Fibroblast of lung (primary cell): ENCODE results near the gene MMP15. TPM values are rescaled to one million over a fixed set of nuclear protein-coding genes. Genes with fewer than 3 reads are reported as not detected.
"Not testable (repeated sequence)": the region's sequence is repeated elsewhere in the genome, so short reads cannot be mapped to it uniquely, and the experiment has no call there.

Source experiments
- DNase-seq, 2 donors: peaks; one replicate each; pipeline versions ENCODE4 v3.0.0 to v3.0.0-alpha.2; 2010; ENCODE audit warnings: low read depth in 2 of 2
- H2AFZ ChIP-seq: 2 replicates; pipeline ENCODE4 v1.5.1; 2012; ENCODE audit warnings: low read length, control low read depth, inconsistent platforms
- H3K27ac ChIP-seq: 2 replicates; pipeline ENCODE4 v1.5.1; 2011; ENCODE audit warnings: low read length, control low read depth; ENCODE audit not compliant: insufficient read depth
- H3K27me3 ChIP-seq: 2 replicates; pipeline ENCODE4 v1.5.1; 2011; ENCODE audit warnings: mild to moderate bottlenecking, low read length; ENCODE audit not compliant: control insufficient read depth, insufficient read depth
- H3K36me3 ChIP-seq: 2 replicates; pipeline ENCODE4 v1.5.1; 2011; ENCODE audit warnings: low read length; ENCODE audit not compliant: control insufficient read depth, insufficient read depth
- H3K4me1 ChIP-seq: 2 replicates; pipeline ENCODE4 v1.5.1; 2011; ENCODE audit warnings: low read length; ENCODE audit not compliant: control insufficient read depth, insufficient read depth; ENCODE audit errors: extremely low read depth
- H3K4me2 ChIP-seq: 2 replicates; pipeline ENCODE4 v1.5.1; 2011; ENCODE audit warnings: low read length, control low read depth; ENCODE audit not compliant: insufficient read depth; ENCODE audit errors: extremely low read depth
- H3K4me3 ChIP-seq, 4 experiments: fragments of 200-600 bp in 1 of 4; sonication (generic) in 1 of 4; replicated peaks in 1 of 4; 2 replicates each; pipeline ENCODE4 v1.5.1; 2011 to 2016; ENCODE audit warnings: low read length in 4 of 4, low read depth in 3 of 4, mild to moderate bottlenecking in 3 of 4, control low read depth in 2 of 4, inconsistent platforms in 1 of 4, mixed read lengths in 1 of 4; ENCODE audit not compliant: insufficient read depth in 1 of 4; ENCODE audit errors: control extremely low read depth in 1 of 4
- H3K79me2 ChIP-seq: 2 replicates; pipeline ENCODE4 v1.5.1; 2012; ENCODE audit warnings: mild to moderate bottlenecking, low read length, inconsistent platforms; ENCODE audit not compliant: control insufficient read depth, insufficient read depth
- H3K9ac ChIP-seq: 2 replicates; pipeline ENCODE4 v1.5.1; 2011; ENCODE audit warnings: mild to moderate bottlenecking, low read length, control low read depth; ENCODE audit not compliant: insufficient read depth
- H3K9me3 ChIP-seq: 2 replicates; pipeline ENCODE4 v1.5.1; 2012; ENCODE audit warnings: low read depth, low read length; ENCODE audit not compliant: control insufficient read depth, insufficient read depth
- H4K20me1 ChIP-seq: 2 replicates; pipeline ENCODE4 v1.5.1; 2011; ENCODE audit warnings: low read length; ENCODE audit not compliant: control insufficient read depth, insufficient read depth; ENCODE audit errors: extremely low read depth
- EZH2 ChIP-seq: IDR thresholded peaks from 2 replicates; pipeline ENCODE4 v1.5.1; 2012; ENCODE audit warnings: low read length, control low read depth, mild to moderate bottlenecking; ENCODE audit errors: missing control alignments
- polyA plus RNA-seq, 2 donors: library from polyadenylated mRNA; depleted of rRNA in 1 of 2; stranded (reverse) in 1 of 2; unstranded in 1 of 2; fragments of >200 nt; gene quantifications; 2 replicates each; pipeline ENCODE4 v1.2.1, GENCODE V29; 2011 to 2012; ENCODE audit warnings: missing spikeins in 1 of 2
- total RNA-seq: library from RNA; depleted of rRNA; stranded (reverse); fragments of >200 nt; gene quantifications from 2 replicates; pipeline ENCODE4 v1.2.1, GENCODE V29; 2014
- TF ChIP-seq, protein P1 (sequence below), 2 donors: IDR thresholded peaks in 1 of 2; conservative IDR thresholded peaks in 1 of 2; 1 replicate in 1 of 2; 2 replicates in 1 of 2; pipeline ENCODE4 v1.5.1; 2011 to 2012; ENCODE audit warnings: low read length in 2 of 2, control low read depth in 1 of 2, inconsistent platforms in 1 of 2, low read depth in 1 of 2, mild to moderate bottlenecking in 1 of 2

MMP15 gene
- total and polyA plus RNA-seq, 2 donors (not counting 1 experiment from before 2014, with no cell fraction given) = 0.74 to 6.4 TPM

DNA sequence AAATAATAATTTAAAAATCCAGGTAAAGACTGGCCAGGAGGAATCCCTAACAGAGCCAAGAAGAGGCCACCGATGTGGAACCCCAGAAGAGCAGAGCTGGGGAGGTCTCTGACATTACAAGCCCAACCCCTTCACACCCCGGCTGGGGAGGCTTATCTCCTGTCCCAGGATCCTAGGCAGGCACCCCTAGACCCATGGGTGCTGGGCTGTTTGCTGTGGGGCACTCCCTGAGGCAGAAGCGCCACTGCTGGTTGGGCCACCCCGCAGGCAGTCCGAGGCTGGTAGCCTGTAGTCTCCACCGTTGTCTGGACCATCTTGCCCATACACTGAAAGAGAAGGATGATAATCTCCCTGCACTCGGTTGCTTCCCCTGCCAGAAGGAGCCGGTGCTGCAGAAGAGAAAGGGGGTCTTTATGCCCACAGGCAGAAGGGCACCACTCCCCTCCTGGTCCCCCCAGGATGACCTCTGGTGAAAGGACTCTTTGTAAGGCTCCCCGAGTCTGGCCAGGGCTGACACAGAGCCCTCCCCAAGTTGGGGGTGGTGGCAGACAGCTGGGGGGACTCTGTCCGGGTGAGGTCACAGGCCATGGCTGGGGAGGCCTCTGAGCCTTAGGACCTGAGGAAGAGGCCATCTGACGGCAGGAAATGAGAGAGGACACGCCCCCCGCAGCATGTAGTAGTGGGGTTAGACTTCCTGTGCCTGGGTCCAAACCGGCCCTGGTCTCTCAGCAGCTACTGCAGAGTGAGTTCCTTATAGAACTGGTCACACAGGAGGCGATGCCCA, 69.4 kb downstream of the MMP15 start:
- no peaks in the 10 kb centered on the region for H3K79me2 ChIP-seq

DNA sequence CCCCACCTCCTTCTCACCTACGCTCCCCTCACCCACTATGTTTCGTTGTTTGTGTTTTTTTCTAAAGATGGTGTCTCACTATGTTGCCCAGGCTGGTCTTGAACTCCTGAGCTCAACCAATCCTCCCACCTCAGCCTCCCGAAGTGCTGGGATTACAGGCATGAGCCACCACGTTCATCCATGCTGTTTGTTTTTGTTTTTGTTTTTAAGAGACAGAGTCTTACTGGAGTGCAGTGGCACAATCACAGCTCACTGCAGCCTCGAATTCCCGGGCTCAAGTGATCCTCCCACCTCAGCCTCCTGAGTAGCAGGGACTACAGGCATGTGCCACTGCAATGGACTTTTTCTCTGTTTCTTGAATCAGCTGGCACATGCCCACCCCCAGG, 70.0 kb downstream of the MMP15 start:
- not testable (repeated sequence) for H3K27ac ChIP-seq, H4K20me1 ChIP-seq, H3K9me3 ChIP-seq, H3K4me2 ChIP-seq, H3K4me1 ChIP-seq, H3K9ac ChIP-seq, DNase-seq, H3K27me3 ChIP-seq, H2AFZ ChIP-seq, H3K36me3 ChIP-seq, H3K4me3 ChIP-seq, H3K79me2 ChIP-seq

More for the DNA sequence above, 69.4 kb downstream of the MMP15 start:
- no peak overlapping the region for H3K4me2 ChIP-seq
- H3K9me3 ChIP-seq = no peaks in the 10 kb centered on the region
- H3K4me3 ChIP-seq = no peak overlapping the region
- no peak overlapping the region for H3K27ac ChIP-seq
- no peak for TF ChIP-seq EZH2
- TF ChIP-seq, protein P1, sequence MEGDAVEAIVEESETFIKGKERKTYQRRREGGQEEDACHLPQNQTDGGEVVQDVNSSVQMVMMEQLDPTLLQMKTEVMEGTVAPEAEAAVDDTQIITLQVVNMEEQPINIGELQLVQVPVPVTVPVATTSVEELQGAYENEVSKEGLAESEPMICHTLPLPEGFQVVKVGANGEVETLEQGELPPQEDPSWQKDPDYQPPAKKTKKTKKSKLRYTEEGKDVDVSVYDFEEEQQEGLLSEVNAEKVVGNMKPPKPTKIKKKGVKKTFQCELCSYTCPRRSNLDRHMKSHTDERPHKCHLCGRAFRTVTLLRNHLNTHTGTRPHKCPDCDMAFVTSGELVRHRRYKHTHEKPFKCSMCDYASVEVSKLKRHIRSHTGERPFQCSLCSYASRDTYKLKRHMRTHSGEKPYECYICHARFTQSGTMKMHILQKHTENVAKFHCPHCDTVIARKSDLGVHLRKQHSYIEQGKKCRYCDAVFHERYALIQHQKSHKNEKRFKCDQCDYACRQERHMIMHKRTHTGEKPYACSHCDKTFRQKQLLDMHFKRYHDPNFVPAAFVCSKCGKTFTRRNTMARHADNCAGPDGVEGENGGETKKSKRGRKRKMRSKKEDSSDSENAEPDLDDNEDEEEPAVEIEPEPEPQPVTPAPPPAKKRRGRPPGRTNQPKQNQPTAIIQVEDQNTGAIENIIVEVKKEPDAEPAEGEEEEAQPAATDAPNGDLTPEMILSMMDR (conservative IDR thresholded peaks at IDR 0.05 in 1 of 2, IDR thresholded peaks at IDR 0.05 in 1 of 2; ENCODE audit: low read depth in 1 of 2, low read length in 2 of 2) = no peak
- no peaks in the 10 kb centered on the region for H4K20me1 ChIP-seq
- H3K27me3 ChIP-seq = no peaks in the 10 kb centered on the region
- H2AFZ ChIP-seq = no peak overlapping the region
- no peak overlapping the region for H3K9ac ChIP-seq
- DNase-seq = no peak
- no peaks in the 10 kb centered on the region for H3K36me3 ChIP-seq
- no peaks in the 10 kb centered on the region for H3K4me1 ChIP-seq

DNA sequence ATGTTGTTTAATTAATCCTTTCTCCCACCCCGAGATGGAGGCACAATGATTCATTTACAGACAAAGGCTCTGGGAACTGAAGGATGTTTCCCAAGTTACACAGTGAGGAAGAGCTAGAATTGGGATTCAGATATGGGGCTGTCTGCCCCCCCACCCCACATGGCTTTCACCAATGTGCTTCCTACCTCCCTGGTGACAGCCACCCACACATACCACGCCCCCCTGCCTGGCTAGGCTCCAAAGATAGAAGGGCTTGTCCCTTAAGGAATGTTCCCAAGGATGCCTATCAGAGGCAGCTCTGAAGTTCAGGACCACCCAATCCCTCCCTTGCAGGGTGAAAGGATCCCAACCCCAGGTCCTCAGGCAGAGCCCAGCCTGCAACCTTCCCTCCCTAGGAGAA, 70.7 kb downstream of the MMP15 start:
- no peaks in the 10 kb centered on the region for H3K79me2 ChIP-seq
- H3K9me3 ChIP-seq = no peaks in the 10 kb centered on the region
- no peaks in the 10 kb centered on the region for H3K36me3 ChIP-seq
- no peak overlapping the region for H3K27ac ChIP-seq
- H2AFZ ChIP-seq = no peak overlapping the region
- H3K9ac ChIP-seq = no peak overlapping the region
- DNase-seq = no peak
- H3K27me3 ChIP-seq = no peaks in the 10 kb centered on the region
- TF ChIP-seq EZH2 = no peak
- TF ChIP-seq, protein P1 (conservative IDR thresholded peaks at IDR 0.05 in 1 of 2, IDR thresholded peaks at IDR 0.05 in 1 of 2; ENCODE audit: low read depth in 1 of 2, low read length in 2 of 2) = no peak
- no peaks in the 10 kb centered on the region for H3K4me1 ChIP-seq
- H3K4me3 ChIP-seq = no peak overlapping the region
- H4K20me1 ChIP-seq = no peaks in the 10 kb centered on the region
- H3K4me2 ChIP-seq = no peak overlapping the region

Other genes with a start within 250 kb of the MMP15 start
- gene KIFC3, start 223.3 kb upstream of the MMP15 start, total RNA-seq = 30.3 and 44.9 TPM in 2 replicates
- 13.8 and 17.8 TPM in 2 replicates for gene KIFC3, start 223.3 kb upstream of the MMP15 start, polyA plus RNA-seq
- not detected in 2 replicates for gene CNGB1, start 54.6 kb upstream of the MMP15 start, total RNA-seq
- not detected in 2 replicates for gene CNGB1, start 54.6 kb upstream of the MMP15 start, polyA plus RNA-seq
- gene ZNF319, start 25.1 kb upstream of the MMP15 start, total RNA-seq = 2.8 and 4.1 TPM in 2 replicates
- gene ZNF319, start 25.1 kb upstream of the MMP15 start, polyA plus RNA-seq = 2.6 and 3.4 TPM in 2 replicates
- 14.1 and 18.8 TPM in 2 replicates for gene USB1, start 24.3 kb upstream of the MMP15 start, total RNA-seq
- gene USB1, start 24.3 kb upstream of the MMP15 start, polyA plus RNA-seq = 32.7 and 53.2 TPM in 2 replicates
- 23.4 and 29.2 TPM in 2 replicates for gene CFAP20, start 103.6 kb downstream of the MMP15 start, total RNA-seq
- 30.2 and 33.2 TPM in 2 replicates for gene CFAP20, start 103.6 kb downstream of the MMP15 start, polyA plus RNA-seq
- gene CSNK2A2, start 172.4 kb downstream of the MMP15 start, total RNA-seq = 25.2 and 33.4 TPM in 2 replicates
- gene CSNK2A2, start 172.4 kb downstream of the MMP15 start, polyA plus RNA-seq = 51.0 and 54.3 TPM in 2 replicates